GM23248 (cell line): ENCODE data around the gene MBP.

Experiments used
- EZH2 ChIP-seq: fragments of 200-600 bp; sonication (generic); IDR thresholded peaks from 2 replicates; pipeline ENCODE4 v1.6.1; 2018; ENCODE audit warnings: antibody characterized with exemption, mild to moderate bottlenecking; ENCODE audit not compliant: insufficient read depth, poor library complexity, severe bottlenecking
- EZH2phosphoT487 ChIP-seq: fragments of 200-600 bp; sonication (generic); IDR thresholded peaks from 2 replicates; pipeline ENCODE4 v1.6.1; 2018; ENCODE audit warnings: antibody characterized with exemption, moderate library complexity, mild to moderate bottlenecking, low read depth; ENCODE audit not compliant: insufficient read depth

- TF ChIP-seq EZH2 (no peak), EZH2phosphoT487 (no peak)
Observed at GRCh38 chr18:77012120-77012519, 120.5 kb downstream of the MBP start.
